Measurements from ENCODE around the gene GMDS. TPM values are rescaled to one million over a fixed set of nuclear protein-coding genes. Genes with fewer than 3 reads are reported as not detected.

The GMDS gene
- total and polyA plus RNA-seq, 2 donors (not counting 3 experiments of a cell fraction or from before 2014, with no cell fraction given) = 9.8 to 23.5 TPM

DNA sequence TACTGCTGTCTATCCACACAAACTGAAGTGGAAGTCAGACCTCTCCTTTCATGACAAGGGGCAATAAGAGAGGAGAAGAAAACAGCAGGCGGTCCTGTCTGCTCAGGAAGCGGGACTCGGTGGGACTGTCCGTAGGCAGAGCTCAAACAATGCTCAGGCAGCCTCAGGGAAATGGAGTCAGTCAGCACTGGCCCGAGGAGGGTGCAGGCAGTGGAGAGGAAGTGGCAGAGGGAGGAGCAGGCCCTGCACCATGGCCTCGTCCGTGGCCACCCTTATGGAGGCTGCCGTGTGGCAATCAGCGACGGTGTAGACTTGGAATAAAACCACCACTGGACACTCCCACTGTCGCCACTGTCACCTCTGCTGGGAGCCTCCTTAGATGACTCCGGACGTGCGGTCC, 616.1 kb downstream of the GMDS start:
- H3K4me3 ChIP-seq (replicated peaks in 1 of 3; ENCODE audit: insufficient read depth in 1 of 3, low read depth in 1 of 3, low read length in 3 of 3) = no peak overlapping the region
- no peaks in the 10 kb centered on the region for H3K79me2 ChIP-seq (ENCODE audit: control insufficient read depth, insufficient read depth, low read length)
- H3K27ac ChIP-seq (ENCODE audit: insufficient read depth, low read depth, low read length) = no peak overlapping the region
- ChIA-PET CTCF (interaction anchor here (1.0 kb wide), 1 partner anchor 192 kb away, joined by 3 read pairs; no protein-coding TSS in a partner anchor), POLR2A (no interaction called here)
- intact Hi-C loops (cut with micrococcal nuclease) = loop anchor here (5.0 kb wide), 1 partner anchor 58 kb away; no protein-coding TSS in a partner anchor
- no peak for DNase-seq (ENCODE audit: low read depth, low spot score)
- no TSS peak for BruUV-seq (replicated peaks)
- no peak overlapping the region for H2AFZ ChIP-seq (ENCODE audit: low read depth, low read length)
- no peaks in the 10 kb centered on the region for H3K36me3 ChIP-seq (ENCODE audit: control insufficient read depth in 2 of 2, extremely low read depth in 1 of 2, insufficient read depth in 2 of 2, low read length in 2 of 2)
- no peaks in the 10 kb centered on the region for H3K9me3 ChIP-seq (replicated peaks; ENCODE audit: control insufficient read depth, insufficient read depth, low read length)
- no peak overlapping the region for H3K4me2 ChIP-seq (ENCODE audit: insufficient read depth, low read length)
- peaks cover 5 to 15% of the 10 kb centered on the region in 2 experiments for H3K27me3 ChIP-seq (ENCODE audit: control insufficient read depth in 2 of 2, insufficient read depth in 2 of 2, low read length in 2 of 2)
- H3K4me1 ChIP-seq (ENCODE audit: control insufficient read depth, extremely low read depth, insufficient read depth, low read length) = peaks cover 15% of the 10 kb centered on the region
- no peak overlapping the region for H3K9ac ChIP-seq (replicated peaks; ENCODE audit: extremely low read depth, insufficient read depth, low read length)
- no peaks in the 10 kb centered on the region for H3K9me1 ChIP-seq (replicated peaks; ENCODE audit: control insufficient read depth, extremely low read depth, insufficient read depth, low read length)
- FAIRE-seq = no peak
- H4K20me1 ChIP-seq (replicated peaks; ENCODE audit: control insufficient read depth, extremely low read depth, insufficient read depth, low read length) = no peaks in the 10 kb centered on the region
- dilution Hi-C loops (cut with MboI; ENCODE audit: extremely low pct_ligation_motif_present, low sequenced_read_pairs) = no loop called here
- TF ChIP-seq CTCF (IDR thresholded peaks at IDR 0.05; ENCODE audit: extremely low read depth in 1 of 2, insufficient read depth in 1 of 2, low read depth in 1 of 2, low read length in 2 of 2) (no peak), POLR2A (IDR thresholded peaks at IDR 0.05; ENCODE audit: low read depth, low read length) (no peak), MYC (IDR thresholded peaks at IDR 0.05; ENCODE audit: low read depth, low read length) (no peak), FOS (IDR thresholded peaks at IDR 0.05; ENCODE audit: borderline replicate concordance, insufficient read depth, low read length) (no peak), POLR2AphosphoS5 (IDR thresholded peaks at IDR 0.05; ENCODE audit: insufficient read depth, low read depth, low read length) (no peak), MAX (IDR thresholded peaks at IDR 0.05; ENCODE audit: insufficient read depth, insufficient read length) (no peak), JUN (IDR thresholded peaks at IDR 0.05; ENCODE audit: borderline replicate concordance, insufficient read depth, insufficient read length, low read depth) (no peak), EZH2 (IDR thresholded peaks at IDR 0.05; ENCODE audit: borderline replicate concordance, low read depth, low read length, severe bottlenecking) (no peak), GATA2 (IDR thresholded peaks at IDR 0.05; ENCODE audit: insufficient read depth, insufficient read length, low read depth, low read length) (no peak)

Data from endothelial cell of umbilical vein (primary cell).